H1 (cell line): ENCODE results near the gene ACP4. TPM values are rescaled to one million over a fixed set of nuclear protein-coding genes. Genes with fewer than 3 reads are reported as not detected.

ENCODE experiments used
- CTCF ChIA-PET: fragments of 300-600 bp; sonication (Branson Sonifier 250); formaldehyde crosslinking; loops from one replicate; lab custom pipeline; 2021; ENCODE audit not compliant: partially characterized antibody; lab: Charles Lee
- POLR2A ChIA-PET: fragments of 300-600 bp; sonication (Branson Sonifier 250); formaldehyde crosslinking; loops from one replicate; lab custom pipeline; 2021; ENCODE audit warnings: inconsistent platforms; ENCODE audit not compliant: partially characterized antibody; lab: Charles Lee
- DNase-seq, 2 experiments: peaks; one replicate each; pipeline versions ENCODE4 v3.0.0 to v3.0.0-alpha.2; 2010 to 2022; ENCODE audit warnings: low spot score in 2 of 2, low read depth in 1 of 2, mixed read lengths in 1 of 2
- FAIRE-seq: peaks from 2 replicates; lab custom pipeline; 2011; peaks lifted over from hg19 to GRCh38; lab: Jason Lieb, UNC
- H2AFZ ChIP-seq: 2 replicates; pipeline ENCODE4 v1.8.1; 2012; ENCODE audit warnings: low read length, inconsistent platforms
- H2AK5ac ChIP-seq: 2 replicates; pipeline ENCODE4 v1.6.1; 2013; ENCODE audit warnings: low read depth, low read length
- H2BK120ac ChIP-seq: replicated peaks from 2 replicates; pipeline ENCODE3; 2013; ENCODE audit warnings: low read depth, low read length, inconsistent platforms
- H2BK12ac ChIP-seq: 2 replicates; pipeline ENCODE4 v1.6.1; 2013; ENCODE audit warnings: low read depth, low read length
- H2BK15ac ChIP-seq: 2 replicates; pipeline ENCODE4 v1.6.1; 2013; ENCODE audit warnings: low read length
- H2BK20ac ChIP-seq: 2 replicates; pipeline ENCODE4 v1.6.1; 2013; ENCODE audit warnings: low read length
- H2BK5ac ChIP-seq: 2 replicates; pipeline ENCODE4 v1.6.1; 2013; ENCODE audit warnings: low read depth, low read length
- H3K14ac ChIP-seq: 2 replicates; pipeline ENCODE4 v1.6.1; 2013; ENCODE audit warnings: inconsistent platforms; ENCODE audit not compliant: insufficient read length
- H3K18ac ChIP-seq: 2 replicates; pipeline ENCODE4 v1.6.1; 2013; ENCODE audit warnings: low read length; ENCODE audit errors: extremely low read depth
- H3K23ac ChIP-seq: 2 replicates; pipeline ENCODE4 v1.6.1; 2013; ENCODE audit warnings: inconsistent platforms; ENCODE audit not compliant: insufficient read length
- H3K23me2 ChIP-seq: 2 replicates; pipeline ENCODE4 v1.6.1; 2013; ENCODE audit warnings: low read depth, low read length
- H3K27ac ChIP-seq: 2 replicates; pipeline ENCODE4 v1.6.1; 2011; ENCODE audit warnings: low read depth, low read length, inconsistent platforms
- H3K27me3 ChIP-seq, 4 experiments: replicated peaks in 1 of 4; 1 replicate in 1 of 4; 2 replicates in 3 of 4; pipeline versions ENCODE4 v1.6.1 to v1.8.1; 2011 to 2013; ENCODE audit warnings: low read length in 3 of 4, mild to moderate bottlenecking in 3 of 4, inconsistent platforms in 2 of 4, mixed read lengths in 2 of 4, moderate library complexity in 1 of 4; ENCODE audit not compliant: control insufficient read depth in 3 of 4, insufficient read depth in 3 of 4; ENCODE audit errors: extremely low read depth in 1 of 4
- H3K36me3 ChIP-seq, 4 experiments: 2 replicates each; pipeline versions ENCODE4 v1.6.1 to v1.8.1; 2011 to 2013; ENCODE audit warnings: mild to moderate bottlenecking in 4 of 4, low read length in 3 of 4, moderate library complexity in 2 of 4, control low read depth in 1 of 4, inconsistent platforms in 1 of 4; ENCODE audit not compliant: insufficient read depth in 4 of 4, control insufficient read depth in 2 of 4
- H3K4ac ChIP-seq: replicated peaks from 2 replicates; pipeline ENCODE3; 2013; ENCODE audit warnings: low read length, low read depth, mixed read lengths, inconsistent platforms; ENCODE audit not compliant: insufficient read length
- H3K4me1 ChIP-seq, 4 experiments: replicated peaks in 1 of 4; 1 replicate in 1 of 4; 2 replicates in 3 of 4; pipeline versions ENCODE4 v1.6.1 to v1.8.1; 2011 to 2013; ENCODE audit warnings: low read length in 3 of 4, inconsistent platforms in 2 of 4, mixed read lengths in 1 of 4; ENCODE audit not compliant: insufficient read depth in 4 of 4, control insufficient read depth in 3 of 4
- H3K4me2 ChIP-seq, 2 experiments: 2 replicates each; pipeline versions ENCODE4 v1.6.1 to v1.8.1; 2011 to 2013; ENCODE audit warnings: low read depth in 2 of 2, low read length in 2 of 2, control low read depth in 1 of 2, inconsistent platforms in 1 of 2, mild to moderate bottlenecking in 1 of 2; ENCODE audit not compliant: insufficient read depth in 1 of 2
- H3K4me3 ChIP-seq, 4 experiments: fragments of 200-600, 300-600 bp in 1 of 4; sonication (generic), shearing (Covaris generic), sonication (Bioruptor Twin) in 1 of 4; 2 replicates each; pipeline versions ENCODE4 v1.5.1 to v1.8.1; 2011 to 2016; ENCODE audit warnings: low read length in 4 of 4, low read depth in 3 of 4, control low read depth in 2 of 4, inconsistent platforms in 2 of 4, mild to moderate bottlenecking in 2 of 4, mixed read lengths in 1 of 4, moderate library complexity in 1 of 4; ENCODE audit not compliant: insufficient read depth in 2 of 4; ENCODE audit errors: extremely low read depth in 1 of 4
- H3K56ac ChIP-seq: replicated peaks from 2 replicates; pipeline ENCODE3; 2013; ENCODE audit warnings: low read depth, mild to moderate bottlenecking, mixed read lengths, low read length, inconsistent platforms; ENCODE audit not compliant: insufficient read length
- H3K79me1 ChIP-seq: 2 replicates; pipeline ENCODE4 v1.6.1; 2013; ENCODE audit warnings: low read depth, low read length, control low read depth
- H3K79me2 ChIP-seq, 2 experiments: 2 replicates each; pipeline versions ENCODE4 v1.6.1 to v1.8.1; 2012 to 2013; ENCODE audit warnings: low read length in 2 of 2, mild to moderate bottlenecking in 2 of 2, inconsistent platforms in 1 of 2; ENCODE audit not compliant: insufficient read depth in 2 of 2, control insufficient read depth in 1 of 2
- H3K9ac ChIP-seq, 4 experiments: replicated peaks in 1 of 4; 1 replicate in 1 of 4; 2 replicates in 3 of 4; pipeline versions ENCODE4 v1.6.1 to v1.8.1; 2011 to 2013; ENCODE audit warnings: low read depth in 3 of 4, low read length in 3 of 4, control low read depth in 2 of 4, mild to moderate bottlenecking in 2 of 4, moderate library complexity in 2 of 4, inconsistent platforms in 1 of 4; ENCODE audit errors: extremely low read depth in 1 of 4
- H3K9me3 ChIP-seq, 2 experiments: 2 replicates each; pipeline versions ENCODE4 v1.6.1 to v1.8.1; 2012 to 2013; ENCODE audit warnings: mild to moderate bottlenecking in 2 of 2, moderate library complexity in 2 of 2, control low read depth in 1 of 2, inconsistent platforms in 1 of 2, low read depth in 1 of 2, low read length in 1 of 2, mixed read lengths in 1 of 2; ENCODE audit not compliant: insufficient read depth in 2 of 2
- H4K20me1 ChIP-seq, 2 experiments: replicated peaks in 1 of 2; 2 replicates each; pipeline versions ENCODE3 to v1.8.1; 2011 to 2013; ENCODE audit warnings: inconsistent platforms in 2 of 2, low read length in 2 of 2, mild to moderate bottlenecking in 1 of 2; ENCODE audit not compliant: insufficient read depth in 2 of 2, control insufficient read depth in 1 of 2
- H4K5ac ChIP-seq: 2 replicates; pipeline ENCODE4 v1.6.1; 2013; ENCODE audit warnings: low read length, low read depth, mixed read lengths, inconsistent platforms; ENCODE audit not compliant: insufficient read length
- H4K8ac ChIP-seq: 2 replicates; pipeline ENCODE4 v1.8.0; 2013; ENCODE audit warnings: mild to moderate bottlenecking, moderate library complexity, low read length, inconsistent platforms; ENCODE audit not compliant: insufficient read depth; ENCODE audit errors: extremely low read depth
- H4K91ac ChIP-seq: replicated peaks from 2 replicates; pipeline ENCODE3; 2013; ENCODE audit warnings: low read length, mixed read lengths, inconsistent platforms; ENCODE audit not compliant: insufficient read length
- WGBS, 2 experiments: shearing (Covaris generic) in 1 of 2; methylation state at CpG; one replicate each; pipeline versions ENCODE4 v1.1.6 to v1.1.7; 2013 to 2015; ENCODE audit warnings: low lambda C conversion rate in 2 of 2, mixed read lengths in 2 of 2, inconsistent platforms in 1 of 2, low coverage in 1 of 2, missing lambda C conversion rate in 1 of 2; ENCODE audit not compliant: insufficient replicate concordance in 2 of 2, insufficient coverage in 1 of 2, insufficient read length in 1 of 2; ENCODE audit errors: extremely low coverage in 1 of 2, missing lambda C conversion rate in 1 of 2; 5-methylcytosine and 5-hydroxymethylcytosine counted together
- polyA plus RNA-seq, 7 experiments: library from polyadenylated mRNA; depleted of rRNA in 3 of 7; stranded (reverse) in 5 of 7; unstranded in 2 of 7; fragments of >200 nt in 5 of 7; fragments of 200-250 nt in 2 of 7; gene quantifications; 1 replicate in 5 of 7; 2 replicates in 1 of 7; 4 replicates in 1 of 7; pipeline versions ENCODE4 v1.2.1 to v1.2.3, GENCODE V29; 2011 to 2013; ENCODE audit warnings: missing spikeins in 2 of 7, mixed read lengths in 2 of 7
- total RNA-seq: library from RNA; stranded (reverse); fragmentation: NEBNext Ultra II Directional; extraction: Animal tissue kit (Norgen Biotek cat#: 25700); gene quantifications from 2 replicates; pipeline ENCODE4 v1.2.1, GENCODE V29; 2021
- TF ChIP-seq, protein P1 (sequence below): IDR thresholded peaks from 2 replicates; pipeline ENCODE4 v1.6.1; 2011; ENCODE audit warnings: low read length, improper control_type of control experiment

The ACP4 gene
- total and polyA plus RNA-seq, 2 of the 8 experiments (the other 6 are each of a cell fraction or from before 2014, with no cell fraction given) = not detected

GRCh38 chr19:50815439-50815838 is 25.2 kb downstream of the ACP4 start:
- ChIA-PET CTCF (interaction anchor here (0.7 to 1.6 kb wide), 4 partner anchors 8 to 110 kb away, joined by 3 read pairs; no protein-coding TSS in a partner anchor), POLR2A (interaction anchor here (14.4 kb wide), 1 partner anchor 17 kb away, joined by 275 read pairs; no protein-coding TSS in a partner anchor)
- Histone ChIP-seq H2AK5ac (no peak overlapping the region), H3K27me3 (peaks cover 9 to 19% (median 18%) of the 10 kb centered on the region in 4 experiments), H2BK5ac (no peak overlapping the region), H3K23ac (no peak overlapping the region), H3K4me2 (no peak overlapping the region), H3K9ac (no peak overlapping the region), H3K4me1 (peaks cover 5 to 20% (median 13%) of the 10 kb centered on the region in 4 experiments), H4K8ac (no peak overlapping the region), H2BK120ac (no peak overlapping the region), H3K79me2 (no peaks in the 10 kb centered on the region), H3K18ac (no peak overlapping the region), H3K79me1 (no peaks in the 10 kb centered on the region), H4K91ac (no peak overlapping the region), H3K36me3 (no peaks in the 10 kb centered on the region), H3K4me3 (no peak overlapping the region), H2BK20ac (no peak overlapping the region), H2AFZ (no peak overlapping the region), H3K14ac (no peak overlapping the region), H4K5ac (no peak overlapping the region), H3K4ac (no peak overlapping the region), H2BK12ac (no peak overlapping the region), H3K23me2 (peaks cover 19% of the 10 kb centered on the region), H3K27ac (no peak overlapping the region), H2BK15ac (no peak overlapping the region), H3K9me3 (no peaks in the 10 kb centered on the region), H3K56ac (no peak overlapping the region), H4K20me1 (peaks cover 0 to 2% of the 10 kb centered on the region in 2 experiments)
- WGBS, 2 experiments = 76% methylated on average over 1 of the region's 1 CpG; no CpG with 5 or more reads in 1 of the 2 experiments
- no peak for FAIRE-seq
- no peak for DNase-seq
- TF ChIP-seq, protein P1, sequence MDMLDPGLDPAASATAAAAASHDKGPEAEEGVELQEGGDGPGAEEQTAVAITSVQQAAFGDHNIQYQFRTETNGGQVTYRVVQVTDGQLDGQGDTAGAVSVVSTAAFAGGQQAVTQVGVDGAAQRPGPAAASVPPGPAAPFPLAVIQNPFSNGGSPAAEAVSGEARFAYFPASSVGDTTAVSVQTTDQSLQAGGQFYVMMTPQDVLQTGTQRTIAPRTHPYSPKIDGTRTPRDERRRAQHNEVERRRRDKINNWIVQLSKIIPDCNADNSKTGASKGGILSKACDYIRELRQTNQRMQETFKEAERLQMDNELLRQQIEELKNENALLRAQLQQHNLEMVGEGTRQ = peak; percentile 64; the same call in 1 of the 2 replicates
